Measurements from ENCODE around the gene COL6A1. TPM values are rescaled to one million over a fixed set of nuclear protein-coding genes. Genes with fewer than 3 reads are reported as not detected.

COL6A1 gene
- total RNA-seq, 4 donors from 2014 or later, result 94.9 to 265 (median 133) TPM

GRCh38 chr21:46001821-46002681 is 20.5 kb downstream of the COL6A1 start:
- DNase-seq (ENCODE audit: low spot score in 2 of 2), result peak; percentile 11 to 85
- H3K4me3 ChIP-seq (ENCODE audit: low read depth, poor library complexity, severe bottlenecking), result no peak overlapping the region
- TF ChIP-seq, protein P1, sequence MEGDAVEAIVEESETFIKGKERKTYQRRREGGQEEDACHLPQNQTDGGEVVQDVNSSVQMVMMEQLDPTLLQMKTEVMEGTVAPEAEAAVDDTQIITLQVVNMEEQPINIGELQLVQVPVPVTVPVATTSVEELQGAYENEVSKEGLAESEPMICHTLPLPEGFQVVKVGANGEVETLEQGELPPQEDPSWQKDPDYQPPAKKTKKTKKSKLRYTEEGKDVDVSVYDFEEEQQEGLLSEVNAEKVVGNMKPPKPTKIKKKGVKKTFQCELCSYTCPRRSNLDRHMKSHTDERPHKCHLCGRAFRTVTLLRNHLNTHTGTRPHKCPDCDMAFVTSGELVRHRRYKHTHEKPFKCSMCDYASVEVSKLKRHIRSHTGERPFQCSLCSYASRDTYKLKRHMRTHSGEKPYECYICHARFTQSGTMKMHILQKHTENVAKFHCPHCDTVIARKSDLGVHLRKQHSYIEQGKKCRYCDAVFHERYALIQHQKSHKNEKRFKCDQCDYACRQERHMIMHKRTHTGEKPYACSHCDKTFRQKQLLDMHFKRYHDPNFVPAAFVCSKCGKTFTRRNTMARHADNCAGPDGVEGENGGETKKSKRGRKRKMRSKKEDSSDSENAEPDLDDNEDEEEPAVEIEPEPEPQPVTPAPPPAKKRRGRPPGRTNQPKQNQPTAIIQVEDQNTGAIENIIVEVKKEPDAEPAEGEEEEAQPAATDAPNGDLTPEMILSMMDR (IDR thresholded peaks at IDR 0.05), result no peak
- TF ChIP-seq POLR2A (IDR thresholded peaks at IDR 0.05), result no peak
- intact Hi-C loops (cut with DNase I; ENCODE audit: low total_unique reads), result no loop called here
- 93 to 98% methylated on average over 12 to 44 of the region's 51 CpGs for WGBS, 2 donors

GRCh38 chr21:46002841-46003574 is 21.4 kb downstream of the COL6A1 start:
- intact Hi-C loops (cut with DNase I; ENCODE audit: low total_unique reads), result no loop called here
- TF ChIP-seq, protein P1 (IDR thresholded peaks at IDR 0.05), result no peak
- TF ChIP-seq POLR2A (IDR thresholded peaks at IDR 0.05), result no peak
- DNase-seq (ENCODE audit: low spot score in 2 of 2), result peak in 1 of 2 donors; percentile 81
- WGBS, 2 donors, result 91 to 94% methylated on average over 36 to 39 of the region's 54 CpGs
- H3K4me3 ChIP-seq (ENCODE audit: low read depth, poor library complexity, severe bottlenecking), result no peak overlapping the region

- DNase-seq (ENCODE audit: low spot score in 2 of 2), result peak; percentile 11 to 81
- WGBS, 2 donors, result 92 to 96% methylated on average over 37 to 42 of the region's 42 CpGs
- no peak overlapping the region for H3K4me3 ChIP-seq (ENCODE audit: low read depth, poor library complexity, severe bottlenecking)
- intact Hi-C loops (cut with DNase I; ENCODE audit: low total_unique reads), result no loop called here
- no peak for TF ChIP-seq POLR2A (IDR thresholded peaks at IDR 0.05)
- TF ChIP-seq, protein P1 (IDR thresholded peaks at IDR 0.05), result no peak
Measured at GRCh38 chr21:46003575-46004007, 22.0 kb downstream of the COL6A1 start.

- no peak overlapping the region for H3K4me3 ChIP-seq (ENCODE audit: low read depth, poor library complexity, severe bottlenecking)
- DNase-seq (ENCODE audit: low spot score in 2 of 2), result peak in 1 of 2 donors; percentile 82
- intact Hi-C loops (cut with DNase I; ENCODE audit: low total_unique reads), result no loop called here
- TF ChIP-seq, protein P1 (IDR thresholded peaks at IDR 0.05), result no peak
- no peak for TF ChIP-seq POLR2A (IDR thresholded peaks at IDR 0.05)
- 71 to 78% methylated on average over 24 of the region's 24 CpGs for WGBS, 2 donors
Measured at GRCh38 chr21:46004168-46004861, 22.7 kb downstream of the COL6A1 start.

DNA sequence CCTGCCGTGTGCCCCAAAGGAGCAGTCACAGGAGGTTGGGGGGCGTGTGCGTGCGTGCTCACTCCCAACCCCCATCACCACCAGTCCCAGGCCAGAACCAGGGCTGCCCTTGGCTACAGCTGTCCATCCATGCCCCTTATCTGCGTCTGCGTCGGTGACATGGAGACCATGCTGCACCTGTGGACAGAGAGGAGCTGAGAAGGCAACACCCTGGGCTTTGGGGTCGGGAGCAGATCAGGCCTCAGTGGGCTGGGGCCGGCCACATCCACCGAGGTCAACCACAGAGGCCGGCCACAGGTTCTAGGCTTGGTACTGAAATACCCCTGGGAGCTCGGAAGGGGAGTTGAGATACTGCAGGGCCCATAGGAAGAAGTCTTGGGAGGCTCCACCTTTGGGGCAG is 23.5 kb downstream of the COL6A1 start:
- intact Hi-C loops (cut with DNase I; ENCODE audit: low total_unique reads), result no loop called here
- no peak overlapping the region for H3K4me3 ChIP-seq (ENCODE audit: low read depth, poor library complexity, severe bottlenecking)
- WGBS, 2 donors, result 77 to 86% methylated on average over 12 of the region's 12 CpGs
- peak in 1 of 2 donors; percentile 13 for DNase-seq (ENCODE audit: low spot score in 2 of 2)
- TF ChIP-seq, protein P1 (IDR thresholded peaks at IDR 0.05), result no peak
- no peak for TF ChIP-seq POLR2A (IDR thresholded peaks at IDR 0.05)
